ENCODE measurements around the gene COL23A1.
"Not testable (repeated sequence)": the region's sequence is repeated elsewhere in the genome, so short reads cannot be mapped to it uniquely, and the experiment has no call there.

The COL23A1 gene

DNA sequence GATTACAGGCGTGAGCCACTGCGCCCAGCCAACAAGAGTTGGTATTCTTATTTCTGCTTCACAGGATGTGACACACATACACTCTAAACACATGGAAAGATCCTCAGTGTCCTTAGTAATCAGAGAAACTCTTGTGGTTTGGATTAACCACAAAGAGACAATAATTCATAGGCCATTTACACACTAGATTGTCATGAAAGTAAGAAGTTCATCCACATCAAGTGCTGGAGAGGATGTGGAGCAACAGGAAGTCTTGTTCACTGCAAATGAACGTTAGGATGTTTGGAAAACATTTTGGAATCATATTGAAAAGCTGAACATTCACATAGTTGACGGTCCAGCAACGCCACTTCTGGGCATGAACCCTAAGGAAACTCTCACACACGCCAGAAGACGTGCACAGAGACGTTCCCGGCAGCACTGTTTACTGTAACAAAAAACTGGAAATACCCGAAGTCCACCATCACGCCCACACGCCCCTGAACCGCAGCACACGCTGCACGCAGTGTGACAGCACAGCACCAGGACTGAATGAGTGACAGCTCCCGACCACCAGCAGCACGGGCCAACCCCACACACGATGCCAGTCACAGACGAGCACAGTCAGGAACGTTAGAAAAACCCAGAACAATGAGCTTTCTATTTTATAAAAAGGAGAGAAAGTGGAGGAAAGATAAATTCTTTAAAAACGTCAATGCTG is 87.6 kb downstream of the COL23A1 start:
- DNase-seq: no peak

DNA sequence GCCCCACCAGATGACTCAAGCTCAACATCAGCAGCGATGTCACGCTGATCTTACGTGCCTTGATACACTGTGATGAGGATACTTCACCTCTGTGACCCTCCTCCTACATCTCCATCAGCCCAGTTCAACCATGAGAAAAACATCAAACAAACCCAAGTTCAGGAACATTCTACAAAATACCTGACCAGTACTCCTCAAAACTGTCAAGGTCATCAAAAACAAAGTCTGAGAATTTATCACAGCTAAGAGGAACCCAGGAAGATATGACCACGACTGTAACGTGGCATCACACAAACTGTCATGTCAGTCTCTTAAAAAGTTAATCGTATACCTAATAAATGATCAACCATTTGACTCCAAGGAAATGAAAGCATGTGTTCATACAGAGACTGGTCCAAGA is 90.8 kb downstream of the COL23A1 start:
- DNase-seq: no peak

DNA sequence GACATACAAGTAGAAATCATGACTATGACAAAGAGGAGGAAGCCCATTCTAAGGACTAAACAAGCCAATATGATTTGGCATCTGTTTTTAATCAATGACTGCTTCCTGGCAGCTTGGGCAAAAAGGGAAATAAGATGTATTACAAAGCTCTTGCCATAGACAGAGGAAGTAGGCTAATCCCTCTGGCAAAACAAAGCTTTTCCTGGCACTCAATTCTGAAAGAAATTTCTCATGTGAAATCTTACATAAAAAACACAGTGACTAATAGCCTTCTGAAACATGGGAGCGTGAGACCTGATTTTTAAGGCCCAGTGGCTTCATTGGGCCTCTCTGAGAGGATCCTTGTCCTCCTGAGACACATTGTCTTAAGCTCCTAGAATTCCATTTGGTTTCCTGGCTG is 93.6 kb downstream of the COL23A1 start:
- DNase-seq: no peak

DNA sequence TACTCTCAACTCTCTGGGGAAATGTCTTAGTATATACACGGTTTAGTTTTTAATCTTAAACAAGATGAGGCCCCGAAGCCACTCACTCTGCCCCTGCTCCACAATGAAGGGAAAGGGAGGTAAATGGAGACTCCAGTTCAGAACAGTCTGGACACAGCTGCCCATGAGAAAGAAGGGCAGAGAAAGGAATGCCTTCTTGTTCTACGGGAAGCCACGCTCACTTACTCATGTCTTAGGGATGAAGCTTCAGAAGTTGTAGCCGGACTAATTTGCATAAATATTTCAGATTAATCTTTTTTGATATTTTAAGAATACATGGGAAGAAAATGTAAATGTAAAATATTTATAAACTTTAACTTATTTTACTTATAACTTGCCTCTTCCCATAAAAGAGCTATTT is 94.0 kb downstream of the COL23A1 start:
- DNase-seq: no peak

DNA sequence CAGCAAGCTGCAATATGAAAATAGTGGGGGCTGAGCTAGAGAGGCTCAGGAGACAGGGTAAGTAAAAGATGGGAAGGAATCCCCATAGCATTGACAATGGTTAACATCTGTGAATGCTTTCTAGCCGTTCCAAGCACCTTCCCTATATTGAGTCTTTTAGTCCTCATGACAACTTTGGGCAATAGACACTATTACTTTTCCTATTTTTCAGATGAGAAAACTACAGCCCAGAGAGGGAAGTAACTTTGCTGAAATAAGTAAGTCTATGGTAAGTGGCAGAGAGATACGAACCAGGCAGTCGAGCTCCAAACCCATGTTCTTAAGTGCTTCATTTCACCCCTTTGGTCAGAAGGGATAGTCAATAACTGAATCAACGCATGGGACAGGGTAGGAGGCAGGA is 94.5 kb downstream of the COL23A1 start:
- no peak for DNase-seq

DNA sequence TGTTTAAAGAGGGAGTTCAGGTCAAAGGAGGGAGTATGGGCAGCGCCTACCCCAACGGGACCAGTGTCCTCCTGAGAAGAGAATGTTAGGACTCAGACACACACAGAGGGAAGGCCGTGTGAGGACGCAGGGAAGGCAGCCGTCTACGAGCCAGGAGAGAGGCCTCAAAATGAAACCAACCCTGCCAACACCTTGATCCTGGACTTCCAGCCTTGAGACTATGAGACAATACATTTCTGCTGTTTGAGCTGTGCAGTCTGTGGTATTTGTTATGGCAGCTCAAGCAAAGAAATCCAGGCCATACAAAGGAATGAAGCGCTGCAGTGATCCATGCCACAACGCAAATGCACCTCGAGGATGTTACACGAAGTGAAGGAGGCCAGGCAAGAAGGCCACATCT is 97.9 kb downstream of the COL23A1 start:
- no peak for DNase-seq

DNA sequence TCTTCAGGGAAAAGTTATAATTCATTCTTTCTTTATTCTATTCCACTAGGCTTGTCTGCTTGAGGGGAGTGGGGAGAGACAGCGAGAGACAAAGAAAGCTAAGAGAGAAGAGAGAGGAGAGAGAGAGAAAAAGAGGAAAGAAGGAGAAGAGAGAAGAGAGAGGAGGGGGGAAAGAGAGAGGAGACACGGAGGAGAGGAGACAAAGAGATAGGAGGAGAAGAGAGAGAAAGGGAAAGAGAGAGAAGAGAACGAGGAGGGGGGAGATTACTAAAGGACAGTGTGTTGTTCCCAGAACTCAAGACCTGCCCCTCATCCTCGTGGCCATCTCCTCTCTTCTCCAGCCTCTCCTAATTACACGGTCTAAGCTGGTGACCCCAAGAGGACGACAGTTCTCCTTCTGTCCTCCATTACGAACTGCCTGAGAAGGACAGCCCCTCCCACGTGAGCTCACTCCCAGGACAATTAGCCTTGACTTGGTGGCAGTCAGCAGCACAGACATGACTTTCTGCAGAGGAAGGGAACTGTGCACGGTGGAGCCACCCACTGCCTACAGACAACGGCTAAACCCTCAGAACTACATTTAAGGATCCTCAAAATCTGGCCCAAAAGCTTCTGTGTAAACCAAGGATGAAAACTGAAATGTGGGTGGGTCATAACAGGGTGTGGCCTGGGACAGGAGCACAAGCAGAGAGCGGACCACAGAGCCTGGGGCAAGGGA is 99.1 kb downstream of the COL23A1 start:
- DNase-seq: no peak

DNA sequence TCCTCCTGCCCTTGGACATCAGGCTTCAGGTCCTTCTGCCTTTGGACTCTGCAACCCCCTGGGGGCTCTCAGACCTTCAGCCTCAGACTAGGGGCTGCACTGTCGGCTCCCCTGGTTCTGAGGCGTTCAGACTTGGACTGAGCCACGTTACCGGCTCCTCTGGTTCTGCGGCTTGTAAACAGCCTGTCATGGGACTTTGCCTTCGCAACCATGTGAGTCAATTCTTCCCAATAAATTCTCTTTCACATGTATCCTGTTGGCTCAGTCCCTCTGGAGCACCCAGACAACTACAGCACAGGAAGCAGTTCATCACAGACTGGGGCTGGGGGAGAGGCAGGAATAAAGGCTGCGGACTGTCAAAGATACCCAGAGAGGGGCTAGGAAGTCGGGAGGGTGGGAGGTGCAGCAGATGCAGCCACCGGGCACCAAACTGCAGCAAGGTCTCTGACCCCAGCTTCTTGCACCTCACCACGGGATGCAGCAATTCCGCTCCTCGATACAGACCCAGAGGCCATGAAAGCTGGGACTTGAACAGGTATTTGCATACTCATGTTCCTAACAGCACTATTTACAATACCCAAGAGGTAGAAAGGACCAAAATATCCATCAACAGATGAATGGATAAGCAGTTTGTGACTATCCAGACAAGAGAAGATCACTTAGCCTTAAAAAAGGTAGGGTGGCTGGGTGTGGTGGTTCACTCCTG is 100.8 kb downstream of the COL23A1 start:
- DNase-seq: no peak

DNA sequence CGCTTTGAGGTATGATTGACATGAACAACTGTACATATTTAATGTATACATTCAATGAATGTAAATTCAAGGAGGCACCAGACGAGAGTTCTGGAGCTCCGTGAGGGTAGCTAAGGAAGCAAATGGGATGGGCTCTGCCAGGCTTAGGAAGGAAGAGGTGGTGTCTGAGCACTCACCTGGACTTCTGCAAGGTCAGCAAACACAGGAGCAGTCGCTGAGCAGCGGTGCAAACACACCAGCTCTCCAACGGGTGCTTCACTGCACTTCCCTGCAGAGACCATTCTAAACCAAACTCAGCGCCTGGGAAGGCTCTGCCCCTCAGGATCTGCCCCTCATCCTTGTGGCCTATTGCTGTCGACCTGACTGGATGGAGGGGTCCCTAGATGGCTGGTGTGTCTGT is 101.5 kb downstream of the COL23A1 start:
- no peak for DNase-seq

DNA sequence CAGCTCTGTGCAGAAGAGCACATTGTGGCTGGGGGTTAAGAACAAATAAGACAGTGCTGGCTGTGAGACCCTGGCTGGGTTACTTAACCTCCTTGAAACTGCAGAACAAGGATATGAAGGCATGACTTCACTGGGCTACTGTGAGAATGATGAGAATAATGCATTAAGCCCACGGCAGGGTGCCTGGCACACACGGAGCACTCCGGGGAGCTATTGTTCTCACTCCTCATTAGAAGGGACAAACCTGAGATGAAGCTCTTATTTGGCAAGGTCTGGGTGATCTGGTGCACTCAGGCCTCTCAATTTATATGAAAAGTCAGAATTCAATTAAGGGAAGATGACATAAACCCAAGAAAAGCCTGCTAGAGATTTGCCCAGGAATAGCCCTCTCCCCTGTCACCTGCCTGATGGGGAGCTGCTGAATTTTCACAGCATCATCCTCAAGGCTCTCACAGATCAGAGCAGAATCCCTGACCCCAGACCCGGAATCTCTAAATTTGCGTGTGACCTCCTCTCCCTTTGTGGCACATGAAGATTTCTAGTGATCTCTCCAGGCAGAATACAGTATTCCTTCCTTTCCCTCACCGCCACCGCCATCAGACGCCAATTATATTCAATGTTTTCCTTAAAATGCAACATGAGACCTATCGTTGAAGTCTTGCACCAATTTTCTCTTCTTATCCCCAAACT is 102.1 kb downstream of the COL23A1 start:
- no peak for DNase-seq

DNA sequence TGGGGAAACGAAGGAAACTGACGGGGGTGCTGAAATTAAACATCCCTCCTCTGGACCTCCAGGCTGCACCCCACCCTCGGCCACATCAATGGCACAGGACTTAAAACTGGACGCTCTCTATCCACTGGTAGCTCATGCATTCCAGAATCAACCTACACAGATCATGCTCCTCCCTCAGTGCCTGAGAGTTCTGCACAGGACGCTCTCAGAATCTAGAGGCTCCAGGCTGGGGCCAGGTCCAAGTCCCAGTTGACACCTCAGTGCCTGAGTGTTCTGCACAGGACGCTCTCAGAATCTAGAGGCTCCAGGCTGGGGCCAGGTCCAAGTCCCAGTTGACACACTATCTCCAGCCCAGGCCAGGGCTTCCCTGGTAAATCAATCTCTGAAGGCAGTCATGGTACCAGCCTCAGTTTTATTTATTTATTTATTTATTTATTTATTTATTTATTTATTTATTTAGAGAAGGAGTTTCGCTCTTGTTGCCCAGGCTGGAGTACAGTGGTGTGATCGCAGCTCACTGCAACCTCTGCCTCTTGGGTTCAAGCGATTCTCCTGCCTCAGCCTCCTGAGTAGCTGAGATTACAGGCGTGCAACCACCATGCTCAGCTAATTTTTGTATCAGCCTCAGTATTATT is 103.2 kb downstream of the COL23A1 start:
- DNase-seq: not testable (repeated sequence)

DNA sequence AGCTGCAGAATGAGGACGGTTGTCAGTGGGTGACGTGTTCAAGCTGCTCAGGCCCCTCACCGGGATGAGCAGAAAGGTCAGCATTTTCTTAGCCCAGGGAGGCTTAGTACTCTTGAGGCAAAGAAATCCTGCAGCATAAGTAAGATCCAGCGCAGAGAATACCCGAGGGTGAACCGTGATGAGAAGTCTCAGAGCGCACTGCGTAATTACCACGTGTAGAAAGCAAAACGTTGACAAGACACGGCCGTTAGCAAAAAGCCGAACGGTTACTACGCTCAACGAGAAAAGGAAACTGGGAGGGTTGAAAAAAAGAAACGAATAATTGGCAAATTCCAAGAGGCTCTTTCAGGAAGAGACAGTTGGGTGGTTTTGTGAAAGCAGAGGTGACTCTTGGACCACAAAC is 104.0 kb downstream of the COL23A1 start:
- DNase-seq: no peak

DNA sequence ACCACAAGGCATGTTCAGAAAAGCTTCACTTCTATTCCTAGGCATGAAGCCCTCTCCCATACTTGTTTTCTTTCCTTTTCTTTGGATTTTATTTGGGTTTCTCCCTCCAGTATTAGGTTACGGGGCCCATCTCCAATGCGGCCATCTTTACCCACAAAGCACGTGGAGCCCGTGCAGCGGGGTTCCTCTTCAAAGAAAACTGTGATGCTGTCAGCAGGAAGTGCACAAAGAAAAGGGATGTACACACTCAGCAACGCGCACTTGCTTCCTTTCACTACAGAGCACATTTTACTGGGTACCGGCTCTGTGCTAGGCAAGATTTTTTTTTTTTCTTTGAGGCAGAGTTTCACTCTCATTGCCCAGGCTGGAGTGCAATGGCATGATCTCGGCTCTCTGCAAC is 106.6 kb downstream of the COL23A1 start:
- DNase-seq: peak; percentile 15 to 80 (median 65)

DNA sequence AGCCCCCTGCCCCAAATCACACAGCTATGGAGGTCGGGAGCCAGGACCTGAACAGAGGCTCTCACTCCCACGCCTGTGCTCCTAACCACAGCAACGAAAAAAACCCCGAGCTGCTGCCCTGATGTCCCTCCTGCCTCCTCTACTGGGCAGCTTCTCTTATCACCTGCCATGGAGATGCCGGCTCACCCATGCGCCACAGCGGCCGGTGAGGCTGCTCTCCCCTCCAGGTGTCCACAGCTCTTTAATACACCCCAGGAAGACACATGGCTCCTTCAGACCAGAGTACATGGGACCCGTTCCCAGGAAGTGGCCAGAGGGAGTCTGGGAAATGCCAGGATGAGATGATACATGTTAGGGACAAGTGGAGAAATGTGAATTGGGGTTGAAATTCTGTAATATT is 110.9 kb downstream of the COL23A1 start:
- DNase-seq: no peak

DNA sequence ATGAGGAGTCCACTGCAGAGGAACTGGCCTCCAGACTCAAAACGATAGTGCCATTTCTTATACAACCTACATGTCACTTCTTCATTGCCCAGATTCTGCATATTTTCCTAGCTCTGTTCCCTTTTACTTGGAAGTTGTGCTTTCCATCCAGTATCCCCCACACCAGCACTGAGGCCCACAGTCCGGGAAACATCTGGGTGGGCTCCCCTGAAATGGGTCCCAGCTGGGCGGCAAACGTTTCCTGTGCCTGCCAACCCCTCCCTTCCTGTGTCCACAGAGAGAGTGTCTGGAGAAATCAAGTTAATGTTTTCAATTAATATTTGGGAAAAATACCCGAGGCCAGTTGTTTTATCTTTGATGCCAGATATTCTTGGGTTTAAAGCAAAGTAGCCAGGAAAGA is 111.8 kb downstream of the COL23A1 start:
- DNase-seq: no peak

DNA sequence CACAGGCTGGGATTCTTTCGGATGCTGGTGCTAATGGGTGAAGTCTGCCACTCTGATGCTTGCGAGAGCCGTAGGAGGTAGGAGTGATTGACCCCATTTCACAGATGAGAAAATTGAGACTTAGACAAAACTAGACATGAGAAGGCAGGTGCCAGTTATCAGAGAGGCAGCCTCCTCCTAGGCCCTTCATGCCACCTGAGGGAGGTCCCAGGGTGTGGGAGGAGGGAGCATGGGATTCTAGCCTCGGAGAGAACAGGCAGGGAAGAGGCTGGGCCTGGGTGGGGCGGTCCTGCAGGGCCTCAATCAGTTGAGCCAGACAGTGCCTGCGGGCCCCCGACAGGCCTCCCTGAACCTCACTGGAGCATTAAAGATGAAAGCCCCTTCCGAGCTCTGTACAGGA is 112.4 kb downstream of the COL23A1 start:
- no peak for DNase-seq

DNA sequence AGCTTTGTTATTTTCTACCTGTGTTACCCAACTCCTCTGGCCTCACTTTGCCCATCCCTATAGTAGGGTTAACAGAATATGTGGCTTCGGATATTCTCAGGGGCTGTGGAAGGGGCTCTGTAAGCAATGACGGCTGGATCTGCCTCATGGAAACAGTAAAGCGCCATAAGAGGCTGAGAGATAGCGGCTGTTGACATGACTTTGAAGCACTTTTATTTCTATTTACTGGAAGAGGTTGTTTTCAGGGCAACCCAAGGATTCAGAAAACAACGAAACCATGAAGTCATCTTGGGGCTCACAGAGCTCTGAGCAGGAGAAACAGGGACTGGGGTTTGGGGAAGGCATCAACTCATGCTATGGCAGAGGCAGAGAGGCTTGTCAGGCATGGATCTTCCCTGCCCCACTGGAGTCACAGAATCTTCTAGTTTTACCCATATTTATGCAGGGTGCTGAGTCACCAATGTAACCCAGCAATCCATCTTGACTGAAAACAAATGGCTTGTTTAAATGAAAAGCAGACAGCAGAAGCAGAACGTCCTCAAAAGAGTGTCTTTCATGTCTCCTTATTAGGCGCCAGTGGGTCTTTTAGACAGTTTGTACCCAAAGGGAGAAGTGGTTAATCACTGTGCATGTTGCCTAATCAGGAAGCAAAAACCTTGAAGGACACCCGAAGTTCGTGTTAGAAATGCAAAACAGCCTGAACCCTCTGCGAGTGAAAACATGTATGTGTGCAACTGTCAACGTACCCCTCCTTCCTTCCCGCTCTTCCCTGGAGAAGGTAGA is 113.0 kb downstream of the COL23A1 start:
- DNase-seq: no peak

DNA sequence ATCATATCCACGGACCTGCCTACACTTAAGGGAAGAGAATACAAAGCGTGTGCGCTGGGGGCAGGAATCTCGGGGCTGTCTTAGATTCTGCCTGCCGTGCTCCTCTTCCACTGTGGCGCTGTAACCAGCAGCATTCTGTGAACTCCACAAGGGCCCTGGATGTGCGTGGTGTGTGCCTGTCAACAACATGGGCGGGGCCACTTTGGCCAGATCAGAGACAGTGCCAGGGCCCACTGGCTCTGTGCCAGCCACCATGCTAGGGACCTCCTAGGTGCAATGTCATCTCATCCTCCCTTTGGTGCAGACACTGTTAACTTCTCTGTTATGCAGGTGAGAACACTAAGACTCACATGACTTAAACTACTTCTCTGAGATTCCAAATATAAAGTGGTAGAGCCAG is 113.7 kb downstream of the COL23A1 start:
- DNase-seq: no peak

DNA sequence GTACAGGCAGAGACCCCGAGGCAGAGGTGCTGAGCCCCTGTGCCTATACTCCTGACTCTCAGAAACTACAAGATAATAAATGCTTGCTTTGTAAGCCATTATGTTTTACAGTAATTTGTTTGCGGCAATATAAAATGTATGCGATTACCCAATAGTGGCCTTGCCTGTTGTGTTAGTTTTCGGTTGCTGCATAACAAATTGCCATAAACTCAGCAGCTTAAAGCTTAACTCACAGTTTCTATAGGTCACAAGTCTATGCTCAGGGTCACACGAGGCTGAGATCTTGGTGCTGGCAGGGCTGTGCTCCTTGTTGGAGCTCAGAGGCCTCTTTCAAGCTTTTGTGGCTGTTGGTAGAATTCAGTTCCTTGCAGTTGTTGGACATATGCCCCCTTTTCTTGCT is 114.8 kb downstream of the COL23A1 start:
- DNase-seq: no peak

DNA sequence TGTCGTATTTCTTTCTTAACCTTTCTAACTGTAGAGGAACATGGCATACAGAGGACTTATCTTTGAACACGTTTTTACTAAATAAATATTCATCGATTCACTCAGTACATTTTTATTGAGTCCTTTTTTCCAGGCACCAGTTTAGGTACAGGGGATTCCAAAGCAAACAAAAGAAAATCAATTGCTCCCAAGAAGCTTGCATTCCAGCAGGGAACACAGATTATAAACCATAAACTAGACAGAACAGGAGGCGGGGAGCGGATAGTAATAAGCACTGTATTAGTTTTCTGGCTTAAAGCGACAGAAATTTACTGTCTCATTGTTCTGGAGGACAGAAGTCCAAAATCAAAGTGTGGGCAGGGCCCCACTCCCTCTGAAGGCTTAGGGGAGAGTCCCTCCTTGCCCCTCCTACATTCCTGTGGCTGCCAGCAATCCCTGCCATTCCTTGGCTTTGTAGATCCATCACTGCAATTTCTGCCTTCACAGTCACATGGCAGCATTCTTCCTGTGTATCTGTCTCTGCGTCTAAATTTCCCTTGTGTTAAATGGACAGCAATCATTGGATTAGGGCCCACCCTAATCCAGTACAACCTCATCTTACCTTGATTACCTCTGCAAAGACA is 115.5 kb downstream of the COL23A1 start:
- no peak for DNase-seq

DNA sequence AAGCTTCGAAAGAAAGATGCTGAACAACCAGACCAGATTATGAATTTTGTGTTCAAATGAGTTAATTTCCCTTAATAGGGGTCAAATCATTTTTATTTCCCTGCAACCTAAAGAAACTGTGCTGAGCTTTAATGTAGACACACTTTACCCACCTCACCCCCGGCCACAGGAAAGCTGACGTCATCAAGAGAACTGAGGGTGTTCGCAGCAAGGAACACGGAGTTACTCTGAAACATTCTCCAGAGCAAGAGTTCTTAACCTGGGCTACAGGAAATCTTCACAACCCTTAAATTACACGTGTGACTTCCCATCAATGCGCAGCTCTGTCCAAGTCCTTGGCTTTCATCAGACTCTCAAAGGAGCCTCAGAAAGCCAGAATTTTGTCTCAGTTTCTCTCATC is 116.3 kb downstream of the COL23A1 start:
- no peak for DNase-seq

DNA sequence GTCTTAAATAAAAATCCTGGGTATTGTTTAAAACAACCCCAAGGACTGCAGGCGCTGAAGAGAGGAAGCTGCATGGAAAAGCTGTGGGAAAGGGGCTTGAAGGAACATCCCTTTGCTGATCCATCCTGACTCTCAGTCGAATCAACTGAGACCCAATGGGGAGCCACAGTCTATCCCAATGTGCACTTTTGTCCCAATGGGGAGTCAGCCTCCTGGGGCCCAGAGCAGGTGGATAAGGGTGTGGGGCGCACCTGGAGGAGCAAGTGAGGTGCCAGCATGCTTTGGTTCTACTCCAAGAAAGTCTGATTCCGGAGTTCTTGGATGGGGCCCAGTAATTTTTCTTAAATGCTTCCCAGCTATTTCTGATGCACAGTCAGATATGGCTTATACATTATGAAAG is 118.1 kb downstream of the COL23A1 start:
- DNase-seq: no peak
